Smooth muscle cell (in vitro differentiated cells): ENCODE results near the gene APOC3. TPM values are rescaled to one million over a fixed set of nuclear protein-coding genes. Genes with fewer than 3 reads are reported as not detected.

Source experiments
- DNase-seq: peaks from one replicate; lab custom pipeline; 2025; ENCODE audit not compliant: unreplicated experiment; lab: John Stamatoyannopoulos, UW
- H2AFZ ChIP-seq: fragments of 200-600 bp; sonication (generic); 2 replicates; pipeline ENCODE4 v1.6.0; 2016; ENCODE audit warnings: antibody characterized with exemption, low read depth, mild to moderate bottlenecking
- H3F3A ChIP-seq: fragments of 200-600 bp; sonication (generic); 2 replicates; pipeline ENCODE4 v1.6.0; 2017; ENCODE audit warnings: antibody characterized with exemption, low read depth
- H3K27ac ChIP-seq: fragments of 200-600 bp; sonication (generic); 2 replicates; pipeline ENCODE4 v1.5.1; 2016; ENCODE audit warnings: low read depth, mild to moderate bottlenecking
- H3K27me3 ChIP-seq: fragments of 200-600 bp; sonication (generic); 2 replicates; pipeline ENCODE4 v1.6.1; 2016; ENCODE audit warnings: low read depth, mild to moderate bottlenecking
- H3K36me3 ChIP-seq: fragments of 200-600 bp; sonication (generic); 2 replicates; pipeline ENCODE4 v1.5.1; 2016; ENCODE audit warnings: low read depth
- H3K4me1 ChIP-seq: fragments of 200-600 bp; sonication (generic); 2 replicates; pipeline ENCODE4 v1.5.1; 2016; ENCODE audit warnings: low read depth
- H3K4me2 ChIP-seq: fragments of 200-600 bp; sonication (generic); 2 replicates; pipeline ENCODE4 v1.6.0; 2016; ENCODE audit warnings: mild to moderate bottlenecking
- H3K4me3 ChIP-seq: fragments of 200-600 bp; sonication (generic); 2 replicates; pipeline ENCODE4 v1.5.1; 2016; ENCODE audit warnings: mild to moderate bottlenecking
- H3K79me2 ChIP-seq: fragments of 200-600 bp; sonication (generic); 2 replicates; pipeline ENCODE4 v1.6.0; 2016; ENCODE audit warnings: low read depth, mild to moderate bottlenecking
- H3K9ac ChIP-seq: fragments of 200-600 bp; sonication (generic); 2 replicates; pipeline ENCODE4 v1.6.0; 2016; ENCODE audit warnings: low read depth
- H3K9me3 ChIP-seq: fragments of 200-600 bp; sonication (generic); replicated peaks from 2 replicates; pipeline ENCODE4 v1.5.1; 2016; ENCODE audit warnings: low read depth
- H4K20me1 ChIP-seq: fragments of 200-600 bp; sonication (generic); 2 replicates; pipeline ENCODE4 v1.6.0; 2016; ENCODE audit warnings: low read depth
- CTCF ChIP-seq: fragments of 200-600 bp; sonication (generic); IDR thresholded peaks from 2 replicates; pipeline ENCODE4 v1.5.1; 2017; ENCODE audit warnings: borderline replicate concordance, mild to moderate bottlenecking, antibody characterized with exemption; ENCODE audit not compliant: insufficient read depth, poor library complexity, severe bottlenecking
- WGBS: methylation state at CpG from one replicate; pipeline ENCODE4 v1.1.7; 2016; ENCODE audit warnings: low lambda C conversion rate; 5-methylcytosine and 5-hydroxymethylcytosine counted together
- polyA plus RNA-seq: library from polyadenylated mRNA; unstranded; fragments of >200 nt; fragmentation: Nextera tagmentation; extraction: Ambion mirVana; gene quantifications from 2 replicates; pipeline ENCODE4 v1.2.1, GENCODE V29; 2016
- total RNA-seq: library from RNA; depleted of rRNA; stranded (reverse); fragments of >200 nt; gene quantifications from 2 replicates; pipeline ENCODE4 v1.2.3, GENCODE V29; 2014

The APOC3 gene
- total and polyA plus RNA-seq, 2 experiments from 2014 or later, result 0.54 TPM; not detected in 1

GRCh38 chr11:116790167-116791001, 39.3 kb upstream of the APOC3 start:
- 93% methylated on average over 52 of the region's 53 CpGs for WGBS
- peaks cover 13% of the 10 kb centered on the region for H3K79me2 ChIP-seq
- no peak for DNase-seq
- no peaks in the 10 kb centered on the region for H3K9me3 ChIP-seq
- H3K4me2 ChIP-seq, result no peak overlapping the region
- peaks cover 12% of the 10 kb centered on the region for H3K4me1 ChIP-seq
- H3K4me3 ChIP-seq, result no peak overlapping the region
- no peak overlapping the region for H3K9ac ChIP-seq
- no peak overlapping the region for H3K27ac ChIP-seq
- no peaks in the 10 kb centered on the region for H4K20me1 ChIP-seq
- H2AFZ ChIP-seq, result no peak overlapping the region
- no peak for TF ChIP-seq CTCF
- no peaks in the 10 kb centered on the region for H3F3A ChIP-seq
- H3K36me3 ChIP-seq, result no peaks in the 10 kb centered on the region
- no peaks in the 10 kb centered on the region for H3K27me3 ChIP-seq

GRCh38 chr11:116791002-116791812, 38.5 kb upstream of the APOC3 start:
- peak overlapping the region; percentile 33 for H3K4me2 ChIP-seq
- peak; percentile 82 for TF ChIP-seq CTCF
- no peak overlapping the region for H3K9ac ChIP-seq
- peak; percentile 48 for DNase-seq
- H3F3A ChIP-seq, result no peaks in the 10 kb centered on the region
- no peak overlapping the region for H3K27ac ChIP-seq
- peaks cover 12% of the 10 kb centered on the region for H3K79me2 ChIP-seq
- H2AFZ ChIP-seq, result peak overlapping the region; percentile 68
- no peaks in the 10 kb centered on the region for H3K27me3 ChIP-seq
- peaks cover 12% of the 10 kb centered on the region for H3K4me1 ChIP-seq
- no peaks in the 10 kb centered on the region for H3K36me3 ChIP-seq
- WGBS, result 34% methylated on average over 31 of the region's 31 CpGs
- no peak overlapping the region for H3K4me3 ChIP-seq
- no peaks in the 10 kb centered on the region for H3K9me3 ChIP-seq
- H4K20me1 ChIP-seq, result no peaks in the 10 kb centered on the region

- Histone ChIP-seq H3K27me3 (no peaks in the 10 kb centered on the region), H4K20me1 (no peaks in the 10 kb centered on the region), H3K36me3 (no peaks in the 10 kb centered on the region), H3K4me2 (peak within 1 kb of the TSS; percentile 33), H3K4me3 (no peak within 1 kb of the TSS), H2AFZ (peak within 1 kb of the TSS; percentile 68), H3F3A (no peaks in the 10 kb centered on the region), H3K9me3 (no peaks in the 10 kb centered on the region), H3K4me1 (peaks cover 10% of the 10 kb centered on the region), H3K79me2 (peaks cover 7% of the 10 kb centered on the region), H3K27ac (no peak within 1 kb of the TSS), H3K9ac (no peak within 1 kb of the TSS)
- no peak for TF ChIP-seq CTCF
- DNase-seq, result no peak
- WGBS, result 90% methylated on average over 7 of the region's 7 CpGs
Measured at GRCh38 chr11:116791813-116792143, 37.9 kb upstream of the APOC3 start, which contains the start of gene APOA5. TSS of gene APOA5 (minus strand) at chr11:116791879. CDS start at chr11:116791860, 19 bp downstream.
